GM18858 (cell line): ENCODE data around the gene SELENOI.
"Not testable (repeated sequence)": the region's sequence is repeated elsewhere in the genome, so short reads cannot be mapped to it uniquely, and the experiment has no call there.

Experiments
- ATAC-seq: cut with Tn5 transposase; IDR thresholded peaks from one replicate; pipeline ENCODE4 v1.9.1; 2021; ENCODE audit not compliant: unreplicated experiment

SELENOI gene

GRCh38 chr2:26345545-26346453, at the start of gene SELENOI:
SELENOI (plus strand) TSS chr2:26346143; CDS start chr2:26346233, 90 bp downstream.
- peak; percentile 89 for ATAC-seq

- no peak for ATAC-seq
Measured at GRCh38 chr2:26297061-26297460, 48.9 kb upstream of the SELENOI start.

- ATAC-seq = no peak
Measured at GRCh38 chr2:26298286-26298637, 47.7 kb upstream of the SELENOI start.

GRCh38 chr2:26298638-26299393, 47.1 kb upstream of the SELENOI start:
- no peak for ATAC-seq

- ATAC-seq = no peak
Measured at GRCh38 chr2:26299471-26300101, 46.4 kb upstream of the SELENOI start.

- no peak for ATAC-seq
Measured at GRCh38 chr2:26300234-26300925, 45.6 kb upstream of the SELENOI start.

GRCh38 chr2:26302846-26303245, 43.1 kb upstream of the SELENOI start:
- no peak for ATAC-seq

GRCh38 chr2:26305094-26305493, 40.8 kb upstream of the SELENOI start:
- ATAC-seq = not testable (repeated sequence)

GRCh38 chr2:26305540-26305939, 40.4 kb upstream of the SELENOI start:
- no peak for ATAC-seq

- no peak for ATAC-seq
Measured at GRCh38 chr2:26309921-26310320, 36.0 kb upstream of the SELENOI start.

- ATAC-seq = no peak
Measured at GRCh38 chr2:26312471-26312870, 33.5 kb upstream of the SELENOI start.

- ATAC-seq = no peak
Measured at GRCh38 chr2:26313446-26313845, 32.5 kb upstream of the SELENOI start.

- ATAC-seq = no peak
Measured at GRCh38 chr2:26314243-26314642, 31.7 kb upstream of the SELENOI start.

GRCh38 chr2:26316041-26316440, 29.9 kb upstream of the SELENOI start:
- ATAC-seq = no peak

GRCh38 chr2:26316845-26317244, 29.1 kb upstream of the SELENOI start:
- no peak for ATAC-seq

- no peak for ATAC-seq
Measured at GRCh38 chr2:26317377-26318105, 28.4 kb upstream of the SELENOI start.

GRCh38 chr2:26318950-26319349, 27.0 kb upstream of the SELENOI start:
- no peak for ATAC-seq

GRCh38 chr2:26324479-26324878, 21.5 kb upstream of the SELENOI start:
- ATAC-seq = not testable (repeated sequence)

GRCh38 chr2:26324903-26325302, 21.0 kb upstream of the SELENOI start:
- no peak for ATAC-seq

- ATAC-seq = no peak
Measured at GRCh38 chr2:26325851-26326250, 20.1 kb upstream of the SELENOI start.
